ENCODE data around the gene SCN3A.

SCN3A gene

DNA sequence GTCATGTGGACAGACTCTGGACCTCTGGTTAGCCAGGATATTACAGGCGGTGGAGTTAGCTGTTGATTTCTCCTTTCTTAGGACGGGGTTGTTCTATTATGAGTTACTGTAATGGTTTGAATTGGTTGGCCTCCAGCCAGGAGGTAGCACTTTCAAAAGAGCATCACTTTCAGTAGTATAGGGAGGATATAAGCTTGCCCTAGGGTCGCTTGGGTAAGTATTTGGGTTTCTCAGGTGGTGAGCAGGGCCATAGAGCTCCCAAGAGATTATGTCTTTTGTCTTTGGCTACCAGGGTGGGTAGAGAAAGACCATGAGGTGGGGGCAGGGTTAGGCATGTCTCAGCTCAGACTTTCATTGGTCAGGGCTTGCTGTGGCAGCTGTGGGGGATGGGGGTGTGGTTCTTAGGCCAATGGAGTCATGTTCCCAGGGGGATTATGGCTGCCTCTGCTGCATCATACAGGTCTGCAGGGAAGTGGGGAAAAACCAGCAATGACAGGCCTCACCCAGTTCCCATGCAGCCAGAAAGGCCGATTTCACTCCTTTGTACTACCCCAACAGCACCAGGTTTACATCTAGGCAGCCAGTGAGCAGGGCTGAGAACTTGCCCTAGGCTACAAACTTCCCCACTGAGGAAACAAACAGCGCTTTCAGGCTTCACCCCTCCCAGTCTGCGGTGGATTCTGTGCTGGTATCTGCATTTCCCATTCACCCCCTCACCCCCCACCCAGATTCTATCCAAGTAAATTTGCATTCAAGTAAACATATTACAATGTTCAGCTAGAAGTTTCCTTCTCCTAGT lies 159.1 kb downstream of the SCN3A start:
- DNase-seq = no peak

Measured in SIG-M5 (cell line).